NCI-H446 (cell line): Measurements from ENCODE around the gene DAPK2.
"Not testable (repeated sequence)": the region's sequence is repeated elsewhere in the genome, so short reads cannot be mapped to it uniquely, and the experiment has no call there.

Experiments used
- DNase-seq, 2 experiments: peaks; one replicate each; lab custom pipeline; 2025; lab: John Stamatoyannopoulos, UW

Gene DAPK2

DNA sequence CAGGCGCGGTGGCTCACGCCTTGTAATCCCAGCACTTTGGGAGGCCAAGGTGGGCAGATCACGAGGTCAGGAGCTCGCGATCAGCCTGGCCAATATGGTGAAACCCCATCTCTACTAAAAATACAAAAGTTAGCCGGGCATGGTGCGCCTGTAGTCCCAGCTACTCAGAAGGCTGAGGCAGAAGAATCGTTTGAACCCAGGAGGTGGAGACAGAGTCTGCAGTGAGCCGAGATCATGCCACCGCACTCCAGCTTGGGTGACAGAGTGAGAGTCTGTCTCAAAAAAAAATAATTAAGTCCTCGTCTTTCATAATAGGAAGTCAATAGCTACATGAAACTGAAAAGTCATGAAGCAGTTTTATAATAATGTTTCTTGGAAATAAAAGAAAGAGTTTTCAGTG is 7.4 kb upstream of the DAPK2 start:
- DNase-seq = not testable (repeated sequence)

DNA sequence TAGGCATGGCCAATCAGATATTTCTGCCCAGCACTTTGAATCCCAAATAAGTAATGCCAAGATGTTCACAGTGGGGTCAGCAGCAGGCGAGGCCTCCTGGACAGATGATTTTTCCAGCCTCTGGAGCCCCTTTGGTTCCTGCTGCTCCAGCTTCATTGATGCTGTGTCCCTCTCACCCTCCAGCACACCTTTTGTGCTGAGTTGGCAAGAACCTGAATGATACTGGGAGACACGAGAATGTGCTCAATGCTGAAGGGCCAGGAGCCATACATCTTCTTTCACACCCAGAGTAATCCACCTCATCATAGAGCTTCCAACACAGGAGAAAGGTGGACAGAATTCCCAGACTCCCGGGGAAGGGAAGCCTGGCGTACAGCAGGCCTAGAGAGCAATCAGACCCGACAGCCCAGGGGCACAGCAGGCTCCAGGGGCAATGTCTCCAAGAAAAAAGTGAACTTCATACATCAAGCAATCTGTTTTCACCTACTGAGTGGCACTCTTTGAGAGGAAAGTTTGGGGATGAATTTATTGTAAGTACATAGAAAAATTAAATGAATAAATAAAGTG is 6.7 kb upstream of the DAPK2 start:
- DNase-seq = no peak

DNA sequence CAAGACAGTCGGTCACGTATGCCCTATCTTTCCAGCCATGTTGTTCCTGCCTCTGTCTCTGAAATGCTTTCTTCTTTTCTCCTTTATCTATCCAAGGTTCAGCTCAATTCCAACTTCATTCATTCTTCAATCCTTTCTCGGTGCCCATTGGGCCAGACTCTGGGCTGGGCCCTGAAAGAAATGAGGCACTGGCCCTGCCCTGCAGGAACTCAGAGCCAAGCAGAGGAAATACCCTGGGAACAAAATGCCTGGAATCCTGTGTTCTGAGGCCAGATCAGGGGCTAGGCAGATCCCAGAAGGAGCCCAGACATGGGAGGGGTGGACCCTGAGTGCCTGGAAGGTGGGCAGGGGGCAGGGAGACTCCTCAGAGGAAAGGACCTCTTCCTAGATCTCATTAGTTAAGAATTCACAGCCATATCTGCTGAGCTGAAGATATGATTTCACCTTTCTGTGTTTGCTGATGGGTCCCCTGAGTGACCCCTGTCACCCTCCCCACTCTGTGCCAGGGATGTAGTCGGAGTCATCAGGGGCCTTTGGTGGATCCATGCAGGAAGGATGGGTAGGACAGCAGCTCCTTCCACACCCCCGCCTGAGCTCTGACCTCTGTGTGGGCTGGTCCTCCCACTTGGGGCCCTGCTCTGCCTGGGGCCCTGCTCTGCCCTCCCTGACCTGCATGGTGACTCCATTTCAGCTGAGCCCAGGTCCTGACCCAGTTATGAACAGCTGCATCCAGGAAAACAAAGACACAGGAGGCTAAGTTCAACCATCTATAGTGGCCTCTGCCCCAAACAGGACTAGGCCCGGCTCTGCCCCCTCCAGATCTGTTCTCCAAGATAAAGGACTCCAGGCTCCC is 5.3 kb upstream of the DAPK2 start:
- no peak for DNase-seq

DNA sequence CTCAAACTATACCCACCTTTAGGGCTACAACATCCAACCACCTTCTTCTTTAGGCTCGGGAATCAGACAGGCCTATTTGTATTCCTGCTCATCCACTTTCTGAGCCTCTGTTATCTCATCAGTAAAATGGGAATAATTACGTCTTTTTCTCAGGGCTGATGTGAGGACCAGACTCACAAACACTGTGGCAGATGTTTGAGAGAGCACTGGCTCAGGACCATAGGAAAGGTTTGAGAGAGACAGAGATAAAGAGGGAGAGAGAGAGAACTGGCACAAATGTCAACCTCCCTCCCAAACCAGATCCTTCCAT is 4.8 kb upstream of the DAPK2 start:
- no peak for DNase-seq

DNA sequence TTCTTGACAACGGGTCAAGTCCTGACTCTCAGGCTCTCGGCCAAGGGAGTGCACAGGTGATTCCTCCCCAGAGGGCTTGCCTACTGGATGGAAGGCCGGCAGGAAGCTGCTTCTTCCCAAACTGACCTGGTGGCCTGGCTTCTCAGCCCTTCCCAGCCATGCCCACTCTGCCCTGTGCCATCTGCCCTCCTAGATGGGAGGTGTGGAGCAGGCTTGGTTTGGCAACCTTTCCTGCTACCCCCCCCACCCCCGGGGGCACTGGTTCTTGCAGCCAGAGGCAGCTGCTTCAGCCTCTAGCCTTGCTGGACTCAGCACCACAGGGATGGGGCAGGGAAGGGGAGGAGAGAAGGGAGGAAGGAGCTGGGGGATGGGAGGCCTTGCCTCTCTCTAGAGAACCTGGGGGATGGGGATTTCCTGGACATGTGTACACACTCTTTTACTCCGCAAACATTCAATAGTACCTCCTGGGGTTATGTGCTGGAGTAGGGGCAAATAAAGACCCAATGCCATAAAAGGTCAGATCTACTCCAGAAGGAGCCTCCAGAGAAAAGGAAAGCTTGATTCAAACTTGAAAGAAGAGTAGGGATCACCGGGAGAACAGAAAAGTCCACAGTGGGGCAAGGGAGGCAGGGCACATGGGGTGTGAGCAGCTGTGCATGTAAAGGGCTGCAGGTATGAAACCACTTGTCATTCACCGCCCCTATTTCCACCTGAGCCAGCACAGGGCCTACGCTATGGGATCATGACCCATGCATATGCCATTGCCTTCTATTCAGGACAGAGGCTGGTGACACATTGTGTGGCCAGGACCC is 4.2 kb upstream of the DAPK2 start:
- no peak for DNase-seq

DNA sequence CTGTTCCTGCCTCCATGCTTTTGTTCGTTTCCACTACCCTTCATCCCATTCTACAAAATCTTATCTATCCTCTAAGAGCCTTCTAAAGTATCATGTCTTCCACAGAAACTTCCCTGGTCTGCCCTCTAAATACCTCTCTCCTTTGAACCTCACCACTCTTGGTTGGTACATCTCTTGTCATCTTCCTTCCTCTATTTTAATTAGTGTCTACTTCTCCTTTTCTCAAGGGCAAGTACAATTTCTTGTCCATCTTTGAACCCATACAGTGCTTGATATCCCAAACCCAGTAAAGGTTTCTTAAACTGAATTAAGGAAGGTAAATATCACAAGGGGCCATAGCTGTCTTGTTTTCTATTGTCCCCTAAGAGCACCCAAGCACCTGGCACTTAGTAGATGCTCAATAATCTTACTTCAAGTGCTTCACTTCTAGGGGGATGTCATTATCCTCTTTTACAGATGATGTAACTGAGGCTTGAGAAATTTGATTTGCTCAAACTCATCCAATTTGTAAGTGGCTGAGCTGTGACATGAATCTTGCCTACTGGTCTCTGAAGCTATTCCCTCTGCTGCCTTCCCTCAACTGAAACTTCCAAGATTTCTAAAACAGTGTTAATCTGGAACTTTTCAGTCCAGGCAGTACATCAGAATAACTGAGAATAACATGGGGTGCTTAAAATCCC is 2.6 kb upstream of the DAPK2 start:
- DNase-seq = no peak

DNA sequence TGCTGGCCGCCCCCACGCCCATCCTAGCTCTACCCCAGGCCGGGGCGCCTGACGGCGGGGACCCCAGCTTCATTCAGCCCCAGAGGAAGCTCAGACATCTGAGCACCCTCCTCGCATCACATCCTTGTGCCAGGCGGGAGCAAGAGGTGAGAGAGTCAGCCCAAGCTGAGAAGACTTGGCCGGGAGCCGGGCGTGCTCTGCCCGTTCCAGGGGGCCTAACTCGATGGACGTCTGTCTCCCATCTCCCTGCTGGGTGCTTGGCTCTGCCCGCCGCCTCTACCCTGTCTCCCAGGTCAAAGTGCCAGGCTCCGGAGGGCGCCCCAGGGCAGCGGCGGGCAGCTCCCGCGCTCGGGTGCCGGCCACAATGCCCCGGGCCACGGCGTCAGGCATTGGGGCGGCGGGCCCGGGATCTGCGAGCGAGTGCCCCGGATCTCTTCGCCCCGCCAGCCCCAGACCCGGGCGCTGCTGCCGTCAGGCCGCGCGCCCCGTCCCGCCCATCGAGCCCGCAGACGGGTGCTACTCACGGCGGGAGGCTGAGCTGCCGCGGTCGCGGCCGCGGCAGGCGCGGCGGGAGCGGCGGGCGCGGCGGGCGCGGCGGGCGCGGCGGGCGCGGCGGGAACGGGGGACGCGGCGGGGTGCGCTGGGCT is 388 bp downstream of the DAPK2 start:
- DNase-seq = no peak

DNA sequence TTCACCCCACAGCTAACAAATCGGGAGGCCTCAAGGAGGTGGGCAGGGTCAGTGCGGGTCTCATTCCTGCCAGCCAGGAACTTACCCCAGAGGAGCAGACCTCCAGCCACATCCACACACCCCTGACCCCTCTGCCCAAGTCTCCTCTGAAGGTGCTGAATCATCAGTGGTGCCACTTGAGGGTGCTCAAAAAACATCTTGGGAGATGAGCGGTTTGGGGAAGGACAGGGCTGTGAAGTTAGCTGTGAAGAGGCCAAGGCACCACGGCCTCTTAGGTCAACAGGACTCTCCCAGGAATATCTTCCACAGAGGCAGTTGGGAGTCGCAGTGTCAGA is 1.2 kb downstream of the DAPK2 start:
- DNase-seq = no peak

DNA sequence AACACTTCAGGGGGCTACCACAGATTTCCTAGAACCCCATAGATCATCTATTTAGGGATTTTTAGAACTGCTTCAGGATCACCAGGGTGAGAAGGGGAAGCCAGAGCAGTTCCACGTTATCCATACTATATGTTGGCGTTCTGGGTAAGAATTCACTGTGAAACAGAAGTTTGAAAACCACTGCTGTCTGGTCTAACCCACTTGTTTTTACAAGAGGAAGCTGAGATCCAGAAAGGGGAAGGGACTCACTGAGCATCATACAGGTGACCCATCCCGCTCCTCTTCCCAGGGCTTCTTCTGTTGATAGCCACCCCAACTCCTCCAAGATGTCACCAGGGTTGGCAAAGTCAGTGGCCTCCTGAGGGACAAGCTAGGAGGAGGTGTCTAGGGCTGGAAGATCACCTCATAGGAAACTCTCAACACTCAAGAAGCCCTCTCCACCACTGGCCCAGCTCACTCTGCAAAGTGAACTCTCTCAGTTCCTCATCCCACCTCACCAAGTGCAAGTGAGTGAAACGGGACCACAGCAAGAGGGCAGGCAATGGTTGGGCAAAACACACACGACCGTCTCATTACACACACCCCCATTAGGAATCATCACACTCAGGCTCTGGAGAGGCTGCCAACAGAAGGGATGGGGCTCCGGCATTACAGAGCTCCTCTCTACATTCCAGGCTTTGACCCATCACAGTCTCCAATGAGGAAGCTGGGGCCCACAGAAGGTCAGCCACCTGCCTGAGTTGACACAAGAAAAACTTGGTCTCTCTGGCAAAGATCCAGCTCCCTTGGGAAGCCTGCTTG is 1.8 kb downstream of the DAPK2 start:
- no peak for DNase-seq

DNA sequence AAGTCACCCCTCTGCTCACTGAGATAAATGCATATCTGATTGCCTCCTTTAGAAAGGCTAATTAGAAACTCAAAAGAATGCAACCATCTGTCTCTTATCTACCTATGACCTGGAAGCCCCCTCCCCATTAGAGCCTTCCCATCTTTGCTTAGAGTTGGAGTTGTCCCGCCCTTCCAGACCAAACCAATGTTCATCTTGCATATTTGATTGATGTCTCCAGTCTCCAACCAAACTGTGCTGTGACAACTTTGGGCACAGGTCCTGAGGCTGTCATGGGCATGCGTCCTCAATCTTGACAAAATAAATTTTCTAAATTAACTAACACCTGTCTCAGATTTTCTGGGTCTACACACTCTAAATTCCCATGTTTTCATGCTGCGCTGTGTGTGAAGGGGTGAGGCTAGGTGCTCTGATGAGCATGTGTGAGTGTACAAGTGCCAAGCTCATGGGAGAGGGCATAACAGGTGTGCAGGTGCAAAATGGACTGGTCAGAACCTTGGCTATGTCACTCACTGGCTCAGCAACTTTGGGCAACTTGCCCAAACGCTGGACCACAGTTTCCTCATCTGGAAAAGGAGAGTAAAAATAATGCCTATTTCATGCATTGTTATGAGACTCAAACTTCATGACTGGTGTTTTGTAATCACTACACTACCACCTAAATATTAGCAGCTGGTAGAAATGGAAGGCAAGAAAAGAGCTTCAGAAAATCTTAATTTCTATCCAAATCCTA is 7.2 kb downstream of the DAPK2 start:
- DNase-seq = no peak

DNA sequence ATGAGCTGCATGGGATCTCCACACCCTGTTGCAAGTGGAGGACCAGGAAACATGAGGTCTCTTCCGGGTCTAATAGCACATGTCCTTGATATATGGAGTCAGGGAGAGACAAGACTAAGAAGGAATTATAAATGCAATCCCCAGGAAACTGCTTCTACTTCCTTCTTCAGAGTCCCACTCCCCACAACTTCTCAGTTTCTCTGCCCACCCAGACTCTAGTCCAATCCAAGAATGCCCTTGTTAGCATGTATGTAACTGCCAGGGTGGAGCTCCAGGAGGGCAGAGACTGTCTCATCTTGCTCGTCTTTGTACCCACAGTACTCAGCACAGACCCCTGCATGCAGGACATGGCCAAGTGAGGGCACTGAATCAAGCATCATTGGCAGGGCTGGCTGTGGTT is 8.3 kb downstream of the DAPK2 start:
- DNase-seq = no peak

DNA sequence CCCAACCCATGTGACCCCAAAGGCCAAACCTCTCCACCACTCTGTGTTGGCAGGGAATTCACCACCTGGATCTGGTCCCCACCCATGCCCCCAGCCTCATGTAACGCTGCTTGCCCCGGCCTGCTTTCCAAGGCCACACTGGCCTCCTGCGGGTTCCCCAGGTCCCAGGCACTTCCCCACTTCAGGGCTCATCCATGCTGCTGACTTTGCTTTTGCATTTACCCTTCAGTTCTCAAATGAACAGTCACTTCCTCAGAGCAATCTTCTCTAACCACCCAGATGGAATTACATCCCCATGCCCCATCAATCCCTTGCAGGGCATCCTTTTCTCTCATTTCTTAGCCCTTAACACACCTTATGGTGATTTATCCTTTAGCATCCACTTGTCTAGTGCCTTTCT is 9.2 kb downstream of the DAPK2 start:
- no peak for DNase-seq

DNA sequence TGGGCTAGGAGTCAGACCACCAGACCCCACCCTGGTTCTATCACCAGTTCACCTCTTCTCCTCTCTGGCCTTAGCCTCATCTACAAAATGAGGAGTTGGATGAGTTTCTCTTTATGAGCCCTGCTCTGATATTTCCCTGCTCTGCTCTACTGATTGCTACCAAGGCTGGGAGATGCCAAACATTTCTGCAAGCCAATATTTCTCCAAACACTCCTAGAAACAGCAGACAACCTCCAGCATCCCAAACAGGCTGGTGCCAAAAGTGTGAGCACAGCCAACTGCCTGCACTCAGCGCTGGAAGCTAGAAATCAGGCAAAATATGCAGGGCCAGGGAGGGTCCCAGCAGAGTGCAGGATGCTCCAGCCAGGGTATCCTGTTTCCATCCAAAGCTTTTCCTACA is 10.8 kb downstream of the DAPK2 start:
- DNase-seq = no peak

DNA sequence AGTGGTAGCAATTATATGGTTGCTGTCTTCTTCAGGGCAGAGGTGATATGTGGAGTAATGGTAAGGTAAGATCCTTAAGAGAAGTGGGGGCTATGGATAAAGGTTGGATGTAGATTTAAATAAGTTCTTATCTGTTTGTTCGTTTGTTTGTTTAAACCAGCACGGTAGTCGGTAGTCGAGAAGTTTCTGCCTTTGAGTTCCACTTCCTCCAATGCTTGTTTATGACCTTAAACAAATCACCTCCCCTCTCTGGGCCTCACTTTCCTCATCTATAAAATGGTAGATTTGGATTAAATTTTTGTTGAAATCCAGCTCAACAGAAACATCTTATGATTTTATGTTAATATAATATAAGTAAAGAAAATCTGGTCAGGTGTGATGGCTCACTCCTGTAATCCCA is 11.8 kb downstream of the DAPK2 start:
- no peak for DNase-seq

DNA sequence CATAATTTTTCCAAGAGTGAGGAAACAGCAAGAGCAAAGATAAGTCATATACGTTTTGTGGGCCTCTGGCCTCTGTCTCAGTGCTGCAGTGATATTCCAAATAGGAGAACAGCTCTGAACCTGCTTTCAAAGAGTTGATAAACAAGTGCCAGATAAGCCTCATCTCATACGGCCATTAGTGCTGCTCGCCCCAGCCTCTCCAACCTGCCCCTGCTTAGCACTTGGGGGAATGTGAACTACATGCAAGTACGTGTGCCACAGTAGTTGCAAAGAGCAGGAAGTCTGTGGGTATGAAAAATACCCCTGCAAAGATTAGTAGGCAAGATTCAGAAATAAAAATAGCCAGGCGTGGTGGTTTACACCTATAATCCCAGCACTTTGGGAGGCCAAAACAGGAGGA is 14.0 kb downstream of the DAPK2 start:
- DNase-seq = no peak

DNA sequence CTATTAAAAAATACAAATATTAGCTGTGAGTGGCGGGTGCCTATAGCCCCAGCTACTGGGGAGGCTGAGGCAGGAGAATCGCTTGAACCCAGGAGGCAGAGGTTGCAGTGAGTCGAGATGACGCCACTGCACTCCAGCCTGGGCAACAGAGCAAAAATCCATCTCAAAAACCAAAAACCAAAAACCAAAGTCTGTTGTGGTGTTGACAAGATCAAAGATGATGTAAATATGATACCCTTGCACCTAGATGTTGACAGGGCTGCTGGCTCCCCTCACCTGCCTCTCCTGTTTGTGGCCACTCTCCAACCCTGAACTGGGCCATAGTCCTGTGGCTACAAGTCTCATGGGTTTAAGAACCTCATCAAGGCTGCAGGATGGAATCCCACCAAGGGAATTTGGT is 16.2 kb downstream of the DAPK2 start:
- no peak for DNase-seq

DNA sequence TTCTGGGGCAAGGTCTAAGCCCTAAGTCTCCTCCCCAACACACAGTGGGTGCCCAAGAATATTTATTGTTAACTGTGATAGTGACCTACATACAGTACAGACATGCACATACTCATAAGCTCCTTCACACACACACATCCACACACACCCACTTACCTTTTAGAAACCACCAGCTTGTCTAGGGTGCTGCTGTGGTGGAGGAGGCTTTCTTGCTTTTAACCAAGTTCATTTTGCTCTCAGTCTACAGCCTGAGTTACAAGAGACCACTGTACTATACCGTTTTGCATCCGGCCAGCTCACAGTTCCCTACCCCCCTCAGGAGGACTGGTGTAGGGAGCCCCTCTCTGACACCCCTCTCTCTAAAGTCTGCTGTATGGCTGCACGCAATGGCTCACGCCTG is 16.7 kb downstream of the DAPK2 start:
- DNase-seq = no peak

DNA sequence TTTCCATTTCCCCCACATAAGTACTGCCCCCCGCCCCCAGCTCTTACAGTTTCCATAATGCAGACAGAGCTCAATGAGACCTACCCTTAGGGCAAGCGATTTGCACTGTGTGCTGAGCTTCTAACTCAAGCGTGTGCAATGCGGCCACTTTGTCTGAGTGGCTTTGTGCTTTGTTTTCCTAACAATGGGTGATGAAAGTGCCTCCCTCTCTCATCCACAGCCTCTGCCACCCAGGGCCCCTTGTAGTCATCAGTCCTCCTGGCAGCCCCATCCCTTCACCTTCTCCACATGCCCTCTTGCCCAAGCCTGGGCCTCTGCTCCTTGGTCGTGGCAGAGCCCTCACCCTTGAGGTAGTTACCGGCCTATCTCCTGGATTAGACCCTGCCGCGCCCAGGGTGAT is 17.2 kb downstream of the DAPK2 start:
- DNase-seq = no peak

DNA sequence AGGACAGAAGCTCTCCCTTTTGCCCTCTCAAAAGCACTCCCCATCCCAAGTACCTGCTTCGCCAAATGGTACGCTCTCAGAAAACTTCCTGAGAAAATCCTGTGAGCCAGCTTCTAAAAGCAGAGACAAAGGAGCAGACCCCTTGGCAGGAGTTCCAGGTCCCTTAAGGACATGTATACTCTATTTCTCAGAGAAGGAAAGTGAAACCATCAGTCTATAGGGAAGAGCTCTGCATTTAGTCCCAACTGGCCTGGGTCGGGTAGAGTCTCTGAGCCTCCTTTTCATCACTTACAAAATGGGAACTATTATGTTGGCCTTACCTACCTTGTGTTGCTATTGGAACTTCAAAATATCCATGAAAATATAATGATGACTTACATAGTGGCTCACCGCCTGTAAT is 19.7 kb downstream of the DAPK2 start:
- no peak for DNase-seq

DNA sequence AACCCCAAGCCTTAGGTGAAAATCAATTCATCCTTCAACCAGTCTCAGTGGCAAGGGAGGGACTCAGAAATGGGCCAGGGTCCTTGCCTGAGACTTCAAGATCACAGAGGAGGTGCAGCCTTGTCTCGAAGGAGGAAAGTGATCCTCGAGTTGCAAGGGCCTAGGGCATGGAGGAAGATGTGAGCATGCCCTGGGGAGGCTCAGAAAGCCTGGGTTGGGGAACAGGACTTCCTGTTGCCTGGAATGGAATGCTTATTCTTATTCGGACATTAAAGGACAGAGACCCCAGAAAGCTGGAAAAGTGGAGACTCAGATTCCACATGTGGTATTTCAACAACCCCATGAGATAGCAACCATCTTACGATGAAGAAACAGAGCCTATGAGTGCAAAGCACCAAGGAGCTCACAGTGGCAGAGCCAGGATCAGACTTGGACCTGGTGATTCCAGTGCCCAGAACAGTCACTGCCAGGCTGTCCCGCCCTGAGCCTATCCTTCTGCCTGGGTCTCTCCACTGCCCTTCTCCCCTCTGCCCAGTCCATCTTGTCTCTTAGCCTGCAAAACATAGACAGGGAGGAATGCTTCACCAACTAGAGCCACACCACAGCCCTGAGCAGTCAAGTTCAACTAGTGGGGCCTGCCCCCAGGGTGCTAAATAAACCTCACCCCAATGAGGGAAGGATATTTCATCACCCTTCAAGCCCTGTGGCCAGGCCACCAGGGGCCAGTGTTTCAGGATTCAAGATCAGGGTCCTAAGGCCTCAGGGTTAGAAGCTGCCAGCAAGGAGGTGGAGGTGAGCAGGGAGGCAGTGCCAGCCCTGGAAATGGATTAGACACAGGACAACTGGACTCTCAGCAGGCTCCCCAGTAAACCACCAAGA is 21.9 kb downstream of the DAPK2 start:
- DNase-seq = no peak
